SIG-M5 treated with dmso at 0.1 percent for 504 hours (cell line): Measurements from ENCODE around the gene DPH6.
"Not testable (repeated sequence)": the region's sequence is repeated elsewhere in the genome, so short reads cannot be mapped to it uniquely, and the experiment has no call there.

Experiments
- DNase-seq: peaks from one replicate; lab custom pipeline; 2025; ENCODE audit not compliant: unreplicated experiment; lab: John Stamatoyannopoulos, UW

The DPH6 gene, protein sequence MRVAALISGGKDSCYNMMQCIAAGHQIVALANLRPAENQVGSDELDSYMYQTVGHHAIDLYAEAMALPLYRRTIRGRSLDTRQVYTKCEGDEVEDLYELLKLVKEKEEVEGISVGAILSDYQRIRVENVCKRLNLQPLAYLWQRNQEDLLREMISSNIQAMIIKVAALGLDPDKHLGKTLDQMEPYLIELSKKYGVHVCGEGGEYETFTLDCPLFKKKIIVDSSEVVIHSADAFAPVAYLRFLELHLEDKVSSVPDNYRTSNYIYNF

DNA sequence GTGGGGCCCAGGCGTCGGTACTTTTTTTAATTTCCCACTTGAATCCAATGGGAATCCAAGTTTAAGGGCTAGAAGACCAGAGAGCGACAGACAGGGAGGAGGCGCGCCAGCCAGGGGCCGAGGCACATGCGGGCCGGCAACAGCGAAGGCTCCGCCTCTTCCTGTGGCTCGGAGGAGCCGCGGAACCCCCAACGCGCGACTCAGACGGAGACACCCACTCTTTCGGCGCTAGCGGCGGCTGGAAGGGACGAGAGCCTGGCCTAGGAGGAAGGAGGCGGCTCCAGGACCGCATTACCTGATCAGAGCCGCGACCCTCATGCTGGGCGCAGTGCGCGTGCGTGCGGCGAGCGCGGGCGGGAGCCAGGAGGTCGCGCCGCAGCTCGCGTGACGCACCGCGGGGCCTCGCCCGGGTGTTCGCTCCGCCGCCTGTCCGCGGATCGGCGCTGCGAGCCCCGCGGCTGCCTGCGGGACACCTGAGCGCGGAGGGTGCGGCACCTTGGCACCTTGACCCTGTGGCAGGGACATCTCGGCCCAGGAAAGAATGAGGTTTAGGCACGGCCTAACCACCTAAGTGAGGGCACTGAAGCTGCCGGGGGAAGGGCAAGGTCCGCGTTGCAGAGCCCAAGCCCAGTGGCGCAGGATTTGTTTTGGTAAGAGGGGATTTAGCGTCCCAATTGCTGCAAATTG lies at the start of gene DPH6:
Gene DPH6, minus strand, starts transcription at position 342 of the 687 bp plus-strand sequence. Its CDS starts 24 bp downstream, at position 318.
- DNase-seq: peak; percentile 61

DNA sequence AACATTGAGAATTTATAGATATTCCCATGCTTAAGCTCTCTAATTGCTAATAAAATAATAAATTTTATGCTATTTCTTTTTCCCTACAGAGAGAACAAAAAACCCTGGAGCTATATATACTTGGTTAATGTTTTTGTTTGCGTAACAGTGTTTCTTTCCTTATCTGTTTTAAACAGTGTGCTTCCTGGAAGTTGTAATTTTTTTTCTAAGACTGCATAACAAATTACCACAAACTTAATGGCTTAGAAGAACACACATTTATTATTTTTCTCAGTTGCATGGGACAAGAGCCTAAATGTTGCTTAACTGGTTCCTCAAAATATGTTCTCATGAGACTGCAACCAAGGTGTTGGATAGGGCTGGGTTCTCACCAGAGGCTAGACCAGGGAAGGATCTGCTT lies 49.7 kb upstream of the DPH6 start:
- DNase-seq: no peak

DNA sequence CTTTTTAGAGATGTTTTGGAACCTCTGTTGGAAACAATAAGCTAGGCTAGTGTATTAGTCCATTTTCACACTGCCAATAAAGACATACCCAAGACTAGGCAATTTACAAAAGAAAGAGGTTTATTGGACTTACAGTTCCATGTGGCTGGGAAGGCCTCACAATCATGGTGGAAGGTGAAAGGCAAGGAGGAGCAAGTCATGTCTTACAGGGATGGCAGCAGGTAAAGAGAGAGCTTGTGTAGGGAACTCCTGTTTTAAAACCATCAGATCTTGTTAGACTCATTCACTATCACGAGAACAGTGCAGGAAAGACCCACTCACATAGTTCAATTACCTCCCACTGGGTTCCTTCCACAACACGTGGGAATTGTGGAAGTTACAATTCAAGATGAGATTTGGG lies 46.0 kb upstream of the DPH6 start:
- DNase-seq: not testable (repeated sequence)

DNA sequence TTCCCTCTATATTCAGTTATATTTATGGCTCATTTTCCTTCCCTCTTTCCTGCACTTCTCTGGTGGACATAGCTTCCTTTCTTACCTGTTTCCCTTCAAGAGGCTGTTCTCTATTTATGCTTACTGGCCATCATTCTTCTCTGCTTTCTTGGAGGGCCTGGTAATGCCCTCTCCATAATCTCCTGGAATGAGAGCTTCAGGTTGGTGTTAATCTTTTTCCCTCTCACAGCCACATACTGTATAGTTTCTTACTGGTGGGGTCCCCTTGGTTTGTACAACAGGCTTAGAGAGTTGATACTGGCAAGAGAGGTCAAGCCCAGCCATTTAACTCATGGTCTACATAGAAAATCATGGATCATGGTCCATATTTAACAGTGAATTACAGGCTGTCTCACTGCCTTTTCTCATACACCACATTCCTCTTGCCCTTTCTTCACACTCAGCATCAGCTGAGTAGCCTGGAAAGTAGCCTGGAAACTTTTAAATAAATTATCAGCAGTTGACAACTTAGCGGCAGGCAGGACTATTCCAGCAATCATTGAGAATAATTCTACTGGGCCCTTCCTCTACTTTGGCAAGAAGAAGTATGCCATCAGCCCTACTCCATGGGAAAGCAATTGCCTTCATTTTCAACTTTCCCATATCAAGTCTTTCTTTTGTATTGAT lies 38.0 kb upstream of the DPH6 start:
- DNase-seq: no peak

DNA sequence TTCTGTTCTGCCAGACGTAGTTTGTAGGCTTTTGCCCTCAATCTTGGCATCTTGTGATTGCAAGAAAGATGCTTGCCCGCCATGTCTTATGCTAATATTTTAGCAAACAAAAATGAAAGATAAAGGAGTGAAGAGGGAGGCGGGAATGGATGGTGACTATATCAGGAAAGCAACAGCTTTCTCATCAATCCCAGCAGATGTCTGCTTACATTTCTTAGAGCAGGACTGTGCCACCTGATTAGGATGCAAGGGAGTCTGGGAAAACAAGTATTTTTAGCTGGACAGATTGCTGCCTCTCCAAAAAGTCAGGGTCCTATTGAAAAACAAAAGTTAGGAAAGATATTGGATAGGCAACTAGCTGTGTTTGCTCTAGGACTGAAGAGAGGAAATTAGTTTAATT lies 34.6 kb upstream of the DPH6 start:
- no peak for DNase-seq

DNA sequence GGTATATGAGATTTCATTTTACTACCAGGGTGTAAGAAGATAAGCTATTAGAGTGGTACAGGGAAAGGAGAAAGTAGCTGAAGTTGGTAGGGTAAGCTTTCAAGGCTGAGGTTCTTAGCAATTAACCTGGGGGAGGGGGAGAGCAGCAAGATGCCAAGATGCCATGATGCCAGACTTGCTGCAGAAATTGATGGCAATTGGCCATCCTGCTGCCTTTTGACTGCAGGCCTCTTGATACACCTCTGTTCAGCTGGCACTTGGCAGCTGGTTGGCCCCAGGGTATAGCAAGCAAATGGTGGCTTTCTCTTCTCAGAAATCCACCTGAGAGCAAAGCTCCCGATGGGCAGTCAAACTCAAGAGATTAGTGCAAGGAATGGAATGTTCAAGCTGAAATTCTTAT lies 21.4 kb upstream of the DPH6 start:
- no peak for DNase-seq

DNA sequence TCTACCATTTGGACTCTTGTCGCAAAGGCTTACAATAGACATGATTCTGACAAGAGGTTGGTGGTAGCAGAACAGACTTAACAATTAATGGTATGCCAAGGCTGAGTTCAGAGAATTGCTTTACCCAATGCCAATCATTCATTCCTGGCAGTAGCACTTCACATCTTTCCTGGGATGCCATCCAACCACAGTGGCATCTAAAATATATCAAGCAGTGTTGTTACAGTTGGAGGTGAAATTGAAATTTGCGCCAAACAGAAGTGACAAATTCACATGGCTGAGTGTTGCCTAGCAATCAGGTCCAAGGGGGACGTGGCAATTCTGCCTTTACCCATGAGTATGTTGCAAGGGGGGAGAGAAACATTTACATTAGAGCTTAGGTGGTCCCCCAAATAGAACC lies 21.0 kb upstream of the DPH6 start:
- no peak for DNase-seq

DNA sequence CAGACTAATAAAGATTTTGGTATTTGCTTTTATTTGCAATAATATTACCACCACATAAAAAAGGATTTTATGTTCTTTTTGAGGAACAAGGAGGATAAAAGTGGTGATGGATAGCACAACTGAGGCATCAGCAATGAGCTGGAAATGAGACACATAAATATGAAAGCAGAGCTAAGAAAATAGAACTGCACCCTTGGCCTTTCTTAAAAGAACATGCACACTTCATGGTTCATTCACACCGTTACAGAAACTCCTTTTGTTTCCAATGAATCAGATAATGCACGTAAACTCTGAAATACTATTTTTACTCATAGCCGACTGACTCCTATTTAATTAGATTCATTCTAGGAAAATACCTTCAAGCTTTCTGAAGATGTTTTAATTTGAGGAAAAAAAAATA lies 19.9 kb upstream of the DPH6 start:
- no peak for DNase-seq

DNA sequence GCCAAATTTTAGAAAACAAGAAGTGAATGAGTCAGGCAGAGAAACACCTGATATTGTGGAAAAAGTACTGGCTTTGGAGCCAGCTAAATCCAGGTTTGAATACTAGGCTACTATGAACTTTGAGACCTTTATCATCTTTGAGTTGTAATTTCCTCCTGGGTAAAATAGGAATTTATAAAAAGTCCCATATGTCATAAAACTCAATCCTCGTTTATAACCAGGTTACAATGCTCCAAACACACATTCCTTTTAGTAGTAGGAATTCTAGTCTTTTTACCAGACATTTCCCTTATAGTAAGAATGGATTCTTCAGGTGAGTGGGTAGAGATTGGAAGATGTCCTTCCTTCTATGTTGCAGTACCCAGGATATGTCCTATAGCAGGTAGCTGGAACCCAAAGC lies 16.7 kb upstream of the DPH6 start:
- no peak for DNase-seq

DNA sequence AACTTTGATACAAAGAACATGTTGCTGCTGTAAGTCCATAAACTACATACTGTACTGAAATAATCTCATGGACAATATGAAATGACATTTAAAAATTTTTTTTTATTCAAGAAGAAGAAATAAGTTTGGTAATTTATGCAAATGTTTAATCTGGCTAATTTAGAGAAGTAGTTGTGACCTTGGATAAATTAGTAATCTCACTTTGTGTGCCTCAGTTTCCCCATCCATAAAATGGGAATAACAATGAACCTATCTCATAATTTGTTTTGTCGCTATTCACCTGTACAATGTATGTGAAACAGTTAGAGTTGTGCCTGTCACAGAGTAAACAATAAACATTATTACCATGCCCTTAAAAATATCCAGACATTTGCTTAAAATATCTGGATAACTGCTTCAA lies 15.3 kb upstream of the DPH6 start:
- no peak for DNase-seq

DNA sequence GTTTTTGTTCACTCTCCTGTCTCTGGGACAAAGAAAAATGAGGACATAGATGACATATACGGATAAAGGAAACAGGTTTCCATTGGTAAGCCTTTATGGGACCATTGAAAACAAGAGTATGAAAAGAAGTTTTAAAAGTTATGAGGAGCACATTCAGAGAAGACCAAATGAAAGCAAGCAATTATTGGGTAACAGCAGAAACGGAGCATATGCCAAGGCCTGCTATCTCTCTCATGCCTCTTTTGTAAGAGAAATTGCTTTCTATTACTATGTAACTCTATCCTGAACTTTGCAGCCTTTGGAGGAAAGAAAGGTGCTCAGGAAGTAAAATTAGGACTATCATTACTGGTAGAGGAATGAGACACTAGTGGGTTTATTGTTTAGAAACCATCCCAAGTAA lies 14.9 kb upstream of the DPH6 start:
- no peak for DNase-seq

DNA sequence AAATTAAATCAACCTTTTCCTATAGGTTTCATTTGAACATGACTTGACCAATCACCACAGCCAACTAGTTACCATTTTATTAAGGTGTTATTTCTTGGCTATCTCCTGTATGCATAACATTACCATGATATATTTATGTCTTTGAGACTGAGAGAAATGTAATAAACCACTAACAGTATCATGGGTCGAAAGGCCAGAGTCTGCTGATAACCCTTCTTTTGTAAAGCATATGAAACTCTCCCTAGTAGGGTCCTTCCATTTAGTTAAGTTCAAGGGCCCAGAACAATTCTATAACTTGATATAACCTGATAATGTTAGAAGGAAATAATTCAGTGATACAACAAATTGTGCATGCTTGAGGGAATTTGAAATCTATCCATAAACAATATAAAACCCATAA lies 14.3 kb upstream of the DPH6 start:
- no peak for DNase-seq

DNA sequence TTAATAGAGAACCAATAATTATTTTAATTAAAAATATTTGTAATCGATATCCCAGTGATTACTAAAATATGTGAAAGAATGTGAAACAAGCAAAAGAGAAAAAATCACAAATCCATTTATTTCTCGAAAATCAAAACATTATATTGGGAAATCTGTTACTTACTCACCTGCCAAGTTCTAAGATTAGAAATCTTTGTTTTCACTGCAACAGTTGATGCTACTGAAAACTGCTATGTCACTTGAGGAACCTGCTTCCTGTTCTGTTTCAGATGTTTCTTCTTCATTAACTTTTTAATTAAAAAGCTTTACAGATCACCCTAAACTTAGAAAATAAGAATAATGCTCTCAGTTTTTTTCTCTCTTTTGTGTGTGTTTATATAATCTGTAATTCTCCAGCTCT lies 13.7 kb upstream of the DPH6 start:
- DNase-seq: no peak

DNA sequence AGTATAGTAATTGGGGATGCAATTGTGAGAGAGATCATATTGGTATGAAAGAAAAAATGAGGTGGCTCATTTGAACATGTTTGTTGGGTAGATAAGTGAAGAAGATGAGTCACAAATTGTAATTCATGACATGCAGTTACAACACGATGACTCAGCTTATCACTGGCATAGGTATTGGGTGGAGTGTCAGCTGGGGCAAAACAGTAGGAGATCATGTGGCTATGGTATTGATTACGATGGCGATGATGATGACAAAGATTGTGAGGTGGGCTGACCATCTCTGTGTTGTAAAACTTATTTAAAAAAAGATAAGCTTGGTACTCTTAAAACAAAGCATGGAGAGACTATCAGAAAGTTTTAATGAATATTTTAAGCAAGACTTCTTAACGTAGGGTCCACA lies 11.6 kb upstream of the DPH6 start:
- DNase-seq: no peak

DNA sequence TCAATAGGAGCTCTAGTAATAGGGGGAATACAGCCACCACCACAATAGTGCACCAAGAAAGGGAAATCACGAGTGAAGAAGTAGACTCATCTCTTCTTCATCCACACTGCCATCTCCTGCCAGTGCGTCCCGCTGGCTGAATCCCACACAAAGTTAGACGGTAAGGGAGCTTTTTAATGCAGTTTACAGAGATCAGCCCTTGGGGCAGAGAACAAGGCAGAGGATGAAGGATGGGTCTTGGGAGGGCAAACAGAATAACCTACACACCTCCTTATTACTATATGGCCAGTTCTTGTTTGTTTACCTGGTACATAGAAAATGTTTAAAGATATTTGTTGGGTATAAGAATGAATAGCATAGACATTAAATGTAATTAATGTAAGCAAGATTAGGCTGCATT lies 11.0 kb upstream of the DPH6 start:
- DNase-seq: no peak

DNA sequence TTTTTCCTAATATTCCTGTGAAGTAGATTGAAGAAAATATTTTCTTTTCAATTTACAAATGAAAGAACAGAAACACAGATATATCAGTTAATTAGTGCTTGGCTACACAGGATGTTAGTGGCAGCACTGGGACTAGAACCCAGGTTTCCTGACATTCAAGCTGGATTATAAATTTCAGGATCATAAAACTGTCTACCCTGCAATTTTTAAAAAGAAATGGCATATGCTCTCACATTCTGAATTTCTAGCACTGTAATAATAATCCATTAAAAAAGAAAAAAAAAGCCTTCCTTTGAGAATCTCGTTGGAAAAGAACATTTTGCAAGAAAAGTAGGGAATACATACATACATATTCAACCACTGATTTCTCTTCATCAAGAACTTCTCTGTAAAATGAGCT lies 9.3 kb upstream of the DPH6 start:
- no peak for DNase-seq

DNA sequence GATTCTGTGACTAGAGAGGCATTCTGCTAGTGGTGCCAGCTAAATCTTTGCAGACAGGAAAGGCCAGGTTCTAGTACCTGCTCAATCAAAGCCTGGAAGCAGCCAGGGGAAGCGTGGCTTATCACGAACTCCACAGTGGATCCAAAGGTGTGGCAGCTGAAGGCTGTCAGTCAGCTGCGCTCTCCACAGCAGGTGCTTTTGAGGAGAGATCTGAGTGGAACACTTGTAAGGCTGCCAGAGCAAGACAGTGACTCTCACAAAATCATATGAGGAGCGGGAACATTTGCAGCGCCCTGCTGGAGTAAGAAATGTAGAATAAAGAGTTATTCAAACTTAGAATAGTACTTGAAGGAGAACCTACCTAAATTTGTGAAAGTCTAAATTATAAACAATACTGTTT lies 5.0 kb upstream of the DPH6 start:
- no peak for DNase-seq

DNA sequence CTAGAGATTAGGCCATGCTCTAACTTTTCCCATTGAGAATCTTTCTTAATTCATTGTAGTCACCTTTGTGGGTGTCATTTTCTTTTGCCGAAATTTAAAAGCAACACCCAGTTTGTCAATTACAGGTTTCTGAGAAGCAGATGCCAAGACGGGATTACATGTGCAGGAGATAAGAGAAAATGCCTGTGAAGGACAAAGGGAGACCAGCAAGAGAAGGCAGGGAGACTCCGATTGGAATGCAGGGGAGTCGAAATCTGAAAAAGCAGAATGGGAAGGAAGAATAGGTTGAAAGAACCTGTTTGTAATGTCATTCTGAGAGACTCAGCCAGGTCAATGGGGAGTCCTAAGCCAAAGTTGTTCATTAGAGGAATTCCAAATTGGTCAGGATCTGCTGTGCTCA lies 3.6 kb upstream of the DPH6 start:
- no peak for DNase-seq

DNA sequence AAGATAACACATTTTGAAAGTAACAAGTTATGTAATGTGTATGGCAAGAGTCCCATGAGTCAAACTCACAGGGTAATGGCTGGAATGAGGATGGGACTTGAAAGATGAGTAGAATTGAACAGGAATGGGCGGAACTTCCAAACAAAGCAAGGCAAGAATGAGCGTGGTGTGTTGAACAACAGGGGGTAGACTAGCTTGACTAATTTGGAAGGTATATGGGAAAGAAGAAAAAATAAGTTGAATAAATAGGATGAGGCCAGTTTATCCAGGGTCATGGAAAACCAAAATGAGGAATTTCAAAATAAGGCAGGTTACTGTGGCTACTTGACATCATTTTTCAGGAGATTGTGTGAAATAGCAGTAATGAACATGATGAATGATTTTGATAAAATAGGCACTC lies 2.5 kb upstream of the DPH6 start:
- DNase-seq: no peak

DNA sequence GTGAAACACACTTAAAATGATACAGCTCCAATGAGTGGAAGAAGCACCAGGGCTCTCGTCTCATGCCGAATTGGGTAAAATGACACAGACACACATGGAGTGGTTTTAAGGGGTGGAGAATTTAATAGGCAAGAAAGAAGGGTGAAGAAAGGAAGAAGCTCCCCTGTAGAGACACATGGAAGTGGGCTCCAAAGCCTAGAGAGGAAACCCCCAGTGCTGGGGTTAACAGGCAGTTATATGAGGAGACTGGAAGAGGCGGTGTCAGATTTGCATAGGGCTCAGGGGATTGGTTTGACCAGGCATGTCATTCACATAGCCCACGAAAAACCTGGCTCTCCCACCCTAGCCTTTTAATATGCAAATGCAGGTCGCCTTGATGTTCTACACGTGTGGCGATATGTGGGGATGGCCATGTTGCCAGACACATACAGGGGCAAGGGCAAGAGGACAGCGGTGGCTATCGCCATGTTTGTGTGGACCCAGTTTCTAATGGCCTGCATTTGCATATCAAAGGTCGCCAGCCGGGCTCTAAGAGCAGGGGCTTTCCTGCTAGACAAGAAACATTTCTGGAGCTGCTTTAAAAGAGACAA lies 1.9 kb upstream of the DPH6 start:
- no peak for DNase-seq

DNA sequence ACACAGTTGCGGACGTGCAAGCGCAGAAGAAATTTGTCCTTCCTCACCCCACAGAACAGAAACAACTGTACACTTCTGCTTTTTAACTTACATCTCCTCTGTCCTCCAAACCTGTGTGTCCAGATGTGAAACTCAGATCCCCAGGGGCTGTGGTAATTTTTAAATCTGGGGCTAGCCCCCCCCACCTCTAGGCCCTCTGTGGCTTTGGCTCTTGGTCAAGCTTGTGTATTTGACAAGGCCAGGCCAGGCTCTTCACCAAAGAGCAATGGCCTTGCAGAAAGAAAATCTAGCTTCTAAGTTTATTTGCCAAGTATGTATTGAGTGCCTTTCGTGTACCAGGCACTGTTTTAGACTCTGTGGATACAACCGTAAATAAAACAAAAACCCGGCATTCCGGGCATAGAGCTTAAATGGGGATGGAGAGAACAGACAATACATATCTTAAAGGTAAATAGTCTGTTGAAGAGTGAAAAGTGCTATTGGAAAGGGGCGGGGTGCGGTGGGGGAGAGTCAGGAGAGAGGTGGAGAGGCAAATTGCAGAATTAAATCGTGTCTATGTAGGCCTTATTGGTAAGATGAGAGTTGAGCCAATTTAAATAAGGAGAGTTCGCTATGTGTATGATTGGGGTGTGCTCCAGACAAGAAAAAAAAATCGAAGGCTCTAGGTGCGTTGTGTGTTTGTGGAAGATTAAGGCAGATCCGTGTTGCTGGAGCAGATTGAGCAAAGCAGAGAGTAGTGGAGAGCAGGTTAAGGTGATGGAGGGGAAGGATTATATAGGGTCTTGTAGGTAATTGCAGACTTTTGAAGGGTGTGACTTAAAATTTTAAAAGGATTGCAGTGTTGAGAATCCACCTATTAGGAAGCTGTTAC lies 781 bp upstream of the DPH6 start:
- DNase-seq: peak; percentile 63
